AML-193 (cell line): ENCODE results near the gene TUBB1.
A peak's percentile ranks its signal among the peaks of the same experiment; 100 is the strongest.
"Not testable (repeated sequence)": the region's sequence is repeated elsewhere in the genome, so short reads cannot be mapped to it uniquely, and the experiment has no call there.

ENCODE experiments used
- DNase-seq, 2 experiments: peaks; one replicate each; lab custom pipeline; 2025; lab: John Stamatoyannopoulos, UW

TUBB1 gene

GRCh38 chr20:59022754-59023153 is 3.5 kb downstream of the TUBB1 start:
- no peak for DNase-seq

- DNase-seq = no peak
Observed at GRCh38 chr20:59023616-59024015, 4.4 kb downstream of the TUBB1 start.

- DNase-seq = no peak
Observed at GRCh38 chr20:59024111-59024530, 4.9 kb downstream of the TUBB1 start.

DNA sequence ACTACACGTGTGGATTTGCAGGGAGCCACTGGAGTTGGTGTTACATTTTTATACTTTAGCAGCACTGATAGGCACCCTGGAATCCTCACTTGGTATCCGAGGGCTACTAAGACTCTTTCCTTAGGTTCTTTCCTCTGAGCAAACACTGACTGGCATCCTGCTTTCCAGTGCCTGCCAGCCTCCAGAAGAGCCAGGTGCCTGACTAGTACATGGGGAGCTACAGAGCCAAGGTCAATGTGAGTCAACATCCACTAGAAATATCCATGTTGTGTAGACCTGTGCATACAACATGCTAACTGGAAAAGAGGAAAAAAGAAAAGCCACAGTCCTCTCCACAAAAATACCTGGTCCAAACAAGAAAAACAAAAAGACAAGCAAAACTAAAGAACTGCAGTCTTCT is 5.9 kb downstream of the TUBB1 start:
- DNase-seq = no peak

DNA sequence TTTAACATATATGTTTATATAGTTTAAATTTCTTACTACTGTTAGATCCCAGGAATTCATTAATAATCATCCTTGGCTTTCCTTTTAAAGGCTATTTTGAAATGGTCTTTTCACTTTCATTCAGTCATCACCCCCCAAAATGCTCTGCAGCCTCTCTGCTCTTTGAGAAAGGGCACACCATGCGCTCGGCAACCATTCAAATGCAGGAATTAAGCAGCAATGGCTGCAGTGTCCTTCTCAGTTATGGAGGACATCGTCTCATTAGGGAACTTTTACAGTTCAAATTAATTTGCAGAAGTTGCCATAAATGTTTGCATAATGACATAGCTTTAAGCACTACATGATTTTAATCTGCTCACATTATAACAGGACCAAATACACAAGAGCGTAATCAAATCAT is 6.3 kb downstream of the TUBB1 start:
- no peak for DNase-seq

DNA sequence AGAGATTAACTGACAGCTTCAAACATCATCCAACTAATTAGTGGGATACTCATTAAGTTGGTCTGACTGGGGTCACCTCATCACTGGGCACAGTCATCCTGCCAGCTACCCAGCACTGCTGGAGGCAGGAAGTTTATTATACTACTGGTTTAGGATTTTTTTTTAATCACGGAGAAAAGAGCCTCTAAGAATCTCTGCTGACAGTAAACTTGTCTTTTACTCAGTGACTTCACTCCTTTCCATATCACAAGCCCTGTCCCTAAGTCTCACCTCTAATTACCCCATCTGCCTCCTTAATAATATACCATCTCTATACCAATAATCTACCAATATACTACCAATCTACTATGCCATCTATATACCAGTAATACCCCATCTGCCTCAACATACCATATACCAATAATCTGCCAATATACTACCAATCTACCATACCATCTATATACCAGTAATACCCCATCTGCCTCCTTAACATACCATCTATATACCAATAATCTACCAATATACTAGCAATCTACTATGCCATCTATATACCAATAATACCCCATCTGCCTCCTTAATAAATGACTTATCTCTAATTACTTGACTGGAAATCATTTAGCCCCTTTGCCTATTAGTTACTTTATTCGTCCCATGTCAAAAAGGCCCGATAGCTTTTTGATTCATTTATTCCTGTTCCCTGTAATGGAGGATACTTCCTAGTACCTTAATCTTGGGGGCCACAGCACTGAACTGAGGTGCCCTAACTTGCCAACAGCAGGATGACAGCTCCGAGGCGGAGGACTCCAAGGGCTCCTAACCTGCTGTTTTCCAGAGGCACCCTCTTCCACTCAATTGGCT is 7.9 kb downstream of the TUBB1 start:
- DNase-seq = no peak

DNA sequence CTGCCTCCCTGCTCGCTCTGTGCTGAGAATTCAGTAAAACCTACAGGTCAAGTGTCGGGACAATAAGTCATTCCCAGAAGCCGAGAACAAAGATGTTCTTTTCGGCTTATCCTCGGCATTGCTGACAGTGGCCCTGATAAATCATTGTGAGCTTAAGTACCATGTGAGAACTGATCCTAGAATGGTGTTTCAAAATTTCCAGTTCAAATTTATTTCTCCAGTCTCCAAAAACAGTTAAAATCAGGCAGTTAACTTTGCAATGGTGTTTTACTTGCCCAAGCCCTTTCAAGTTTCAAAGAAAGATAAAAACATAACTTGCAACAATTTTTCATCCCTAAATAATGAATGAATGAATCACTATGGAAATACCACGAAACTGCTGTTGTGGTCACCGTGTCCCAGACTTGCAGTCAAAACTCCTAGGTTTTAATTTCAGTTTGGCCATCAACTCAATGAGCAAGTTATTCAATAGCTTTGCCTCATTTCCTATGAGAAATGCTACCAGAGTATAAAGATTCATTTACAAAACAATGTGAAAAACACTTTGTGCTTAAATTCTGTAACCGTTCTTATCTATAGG is 8.6 kb downstream of the TUBB1 start:
- DNase-seq = no peak

- no peak for DNase-seq
Observed at GRCh38 chr20:59028812-59029211, 9.6 kb downstream of the TUBB1 start.

- DNase-seq = no peak
Observed at GRCh38 chr20:59030911-59031563, 11.8 kb downstream of the TUBB1 start.

- DNase-seq = no peak
Observed at GRCh38 chr20:59031564-59032022, 12.4 kb downstream of the TUBB1 start.

DNA sequence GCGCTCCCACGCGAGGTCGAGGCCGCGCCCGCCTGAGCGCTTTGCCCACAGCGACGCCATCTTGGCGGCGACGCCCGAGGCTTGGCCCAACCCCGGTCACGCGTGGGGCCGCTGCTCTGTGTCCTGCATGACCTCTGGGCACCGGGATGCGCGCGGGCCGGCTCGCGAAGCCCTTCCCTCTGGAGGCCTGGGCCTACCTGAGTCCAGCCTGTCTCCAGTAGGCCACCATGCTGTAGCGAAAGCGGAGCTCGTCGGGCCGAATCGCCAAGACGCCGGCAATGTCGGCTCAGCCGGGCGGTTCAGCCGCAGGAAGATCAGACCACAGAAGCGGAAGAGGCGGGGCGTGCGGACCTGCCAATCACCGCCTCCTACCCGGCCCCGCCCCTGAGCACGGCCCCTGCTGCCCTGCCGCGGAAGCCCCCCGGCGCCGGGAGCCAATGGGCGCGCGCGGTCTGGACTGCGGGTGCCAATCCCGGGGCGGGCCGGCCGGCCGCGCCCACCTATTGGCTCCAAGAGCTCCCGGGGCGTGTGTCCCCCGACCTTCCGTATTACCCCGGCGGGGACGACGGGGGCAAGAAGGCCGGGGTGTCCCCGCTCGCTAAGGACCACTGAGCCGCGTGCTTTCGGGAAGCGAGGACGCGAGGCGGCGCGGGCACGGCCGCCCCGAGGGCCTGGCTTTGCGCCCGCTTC is 12.9 kb downstream of the TUBB1 start, which contains the start of gene ATP5F1E:
TSS of gene ATP5F1E (minus strand) at position 313 of the 690 bp plus-strand sequence. CDS start at position 229, 84 bp downstream.
- peak; percentile 91 to 92 for DNase-seq

GRCh38 chr20:59032713-59033059 is 13.5 kb downstream of the TUBB1 start:
- no peak for DNase-seq

DNA sequence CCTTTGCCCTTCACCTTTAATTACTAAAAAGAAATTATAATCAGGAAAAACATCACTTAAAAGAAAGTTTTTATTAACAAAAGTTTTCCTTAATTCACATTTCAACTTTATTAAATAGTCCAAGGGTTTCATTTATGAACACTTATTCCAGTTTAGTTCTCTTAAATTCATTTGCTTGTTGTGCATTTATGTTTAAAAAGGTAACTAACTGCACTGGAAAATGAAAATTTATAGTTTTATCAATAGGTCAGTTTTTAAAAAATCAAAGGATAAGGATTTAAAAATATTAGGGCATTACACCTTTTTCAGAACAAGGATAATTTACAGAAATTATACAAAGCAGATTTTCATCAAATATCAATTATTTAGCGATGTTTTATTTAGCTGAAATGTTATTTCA is 13.9 kb downstream of the TUBB1 start:
- DNase-seq = no peak

- no peak for DNase-seq
Observed at GRCh38 chr20:59033616-59034165, 14.5 kb downstream of the TUBB1 start.

GRCh38 chr20:59035381-59035780 is 16.2 kb downstream of the TUBB1 start:
- DNase-seq = no peak

- no peak for DNase-seq
Observed at GRCh38 chr20:59037386-59037785, 18.2 kb downstream of the TUBB1 start.

- no peak for DNase-seq
Observed at GRCh38 chr20:59039233-59039632, 20.0 kb downstream of the TUBB1 start.

DNA sequence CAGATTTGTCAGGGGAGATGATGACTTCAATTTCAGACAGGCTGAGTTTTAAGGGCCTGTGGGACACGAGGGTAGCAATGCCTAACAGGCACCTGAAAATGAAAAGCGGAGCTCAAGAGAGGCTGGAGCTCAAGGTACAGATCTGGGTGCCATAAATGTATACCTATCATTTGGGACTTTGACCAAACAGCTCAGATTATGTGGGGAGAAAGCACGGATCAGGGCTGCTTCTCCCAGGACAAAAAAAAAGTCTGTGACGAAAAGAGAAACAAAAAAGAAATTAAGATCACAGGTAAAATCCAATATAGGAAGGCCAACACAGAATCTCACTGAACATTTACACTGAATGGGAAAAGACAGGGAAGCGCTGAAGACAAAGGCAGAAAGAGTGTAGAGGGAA is 21.4 kb downstream of the TUBB1 start:
- DNase-seq = no peak

GRCh38 chr20:59041487-59041886 is 22.3 kb downstream of the TUBB1 start:
- not testable (repeated sequence) for DNase-seq

DNA sequence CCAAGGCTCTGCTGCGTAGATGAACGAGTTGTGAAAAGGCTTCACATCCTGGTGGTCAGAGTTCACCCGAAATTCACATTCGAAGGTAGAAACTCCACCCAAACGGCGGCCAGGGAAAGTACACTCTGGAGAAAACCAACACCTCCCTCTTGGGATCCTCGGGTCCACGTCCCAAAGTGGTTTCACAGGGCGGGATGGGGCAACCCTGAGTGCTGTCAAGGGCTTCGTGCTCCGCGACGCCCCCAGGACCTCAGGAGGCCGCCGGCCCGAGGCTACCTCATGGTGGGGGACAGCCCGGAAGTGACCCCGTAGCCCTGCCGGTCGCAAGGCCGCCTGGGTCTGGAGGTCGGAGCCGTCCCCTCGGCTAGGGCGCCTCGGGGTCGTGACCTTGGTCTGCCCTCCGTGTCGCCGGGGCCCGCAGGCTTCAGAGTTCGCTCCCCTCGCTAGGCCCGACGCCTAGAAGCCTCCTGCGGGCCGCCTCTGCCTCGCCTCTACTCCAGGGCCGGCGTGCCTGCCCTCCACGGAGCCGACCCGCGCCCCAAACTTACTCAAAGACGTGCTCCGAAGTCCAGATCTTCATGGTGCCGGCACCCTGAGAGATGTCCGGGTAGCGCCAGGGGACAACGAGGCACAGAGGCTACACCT is 23.0 kb downstream of the TUBB1 start, which contains the start of gene PRELID3B:
TSS of gene PRELID3B (minus strand) at position 636 of the 645 bp plus-strand sequence. CDS start at position 580, 56 bp downstream.
- DNase-seq = peak; percentile 29 to 35
